Measurements from ENCODE around the gene RNLS. TPM values are rescaled to one million over a fixed set of nuclear protein-coding genes. Genes with fewer than 3 reads are reported as not detected.

The RNLS gene
- total RNA-seq, 2 experiments from 2014 or later, result 0.95 to 2.7 TPM

DNA sequence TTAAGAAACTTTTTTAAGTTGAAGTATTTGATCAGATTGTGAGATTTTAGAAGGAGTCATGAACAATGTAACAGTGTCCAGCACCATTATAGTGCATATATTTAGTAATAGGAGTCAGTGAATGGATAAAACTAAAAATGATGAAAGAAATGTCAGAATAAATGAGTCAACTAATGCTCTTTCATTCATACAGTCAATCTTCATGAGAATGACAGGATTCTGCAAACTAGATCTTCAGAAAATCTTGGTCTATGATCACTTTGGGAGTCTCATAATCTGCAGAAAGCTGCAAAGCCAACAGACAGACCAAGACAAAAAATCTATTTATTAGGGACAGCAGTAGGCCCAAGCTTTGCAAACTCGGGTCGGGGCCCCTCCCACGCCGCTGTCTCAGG, 710 bp downstream of the RNLS start:
- Mint-ChIP-seq H3K9me3 (peaks cover 6% of the 10 kb centered on the region), H3K4me3 (peak overlapping the region; percentile 92), H3K36me3 (ENCODE audit: low read depth) (no peaks in the 10 kb centered on the region), H3K27ac (peak overlapping the region; percentile 54), H3K4me1 (ENCODE audit: low read depth) (peaks cover 14% of the 10 kb centered on the region), H3K27me3 (peaks cover 6% of the 10 kb centered on the region)
- TF ChIP-seq, protein P1, sequence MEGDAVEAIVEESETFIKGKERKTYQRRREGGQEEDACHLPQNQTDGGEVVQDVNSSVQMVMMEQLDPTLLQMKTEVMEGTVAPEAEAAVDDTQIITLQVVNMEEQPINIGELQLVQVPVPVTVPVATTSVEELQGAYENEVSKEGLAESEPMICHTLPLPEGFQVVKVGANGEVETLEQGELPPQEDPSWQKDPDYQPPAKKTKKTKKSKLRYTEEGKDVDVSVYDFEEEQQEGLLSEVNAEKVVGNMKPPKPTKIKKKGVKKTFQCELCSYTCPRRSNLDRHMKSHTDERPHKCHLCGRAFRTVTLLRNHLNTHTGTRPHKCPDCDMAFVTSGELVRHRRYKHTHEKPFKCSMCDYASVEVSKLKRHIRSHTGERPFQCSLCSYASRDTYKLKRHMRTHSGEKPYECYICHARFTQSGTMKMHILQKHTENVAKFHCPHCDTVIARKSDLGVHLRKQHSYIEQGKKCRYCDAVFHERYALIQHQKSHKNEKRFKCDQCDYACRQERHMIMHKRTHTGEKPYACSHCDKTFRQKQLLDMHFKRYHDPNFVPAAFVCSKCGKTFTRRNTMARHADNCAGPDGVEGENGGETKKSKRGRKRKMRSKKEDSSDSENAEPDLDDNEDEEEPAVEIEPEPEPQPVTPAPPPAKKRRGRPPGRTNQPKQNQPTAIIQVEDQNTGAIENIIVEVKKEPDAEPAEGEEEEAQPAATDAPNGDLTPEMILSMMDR (IDR thresholded peaks at IDR 0.05), result no peak
- H3K36me3 ChIP-seq (ENCODE audit: insufficient read depth, low read length), result no peaks in the 10 kb centered on the region
- ChIA-PET POLR2A (interaction anchor here (0.7 to 4.5 kb wide), 13 partner anchors 10 to 787 kb away, joined by 3 to 36 read pairs (median 3); partner anchors contain the start of genes ATAD1, CH25H, KLLN and PTEN), CTCF (interaction anchor here (1.2 to 1.7 kb wide), 4 partner anchors 8 to 20 kb away, joined by 3 to 8 read pairs (median 4); no protein-coding TSS in a partner anchor)
- peak overlapping the region in 1 of 2 donors; percentile 77 for H3K27ac ChIP-seq (ENCODE audit: low read depth in 1 of 2, low read length in 2 of 2)
- H3K9me3 ChIP-seq (ENCODE audit: control insufficient read depth in 1 of 2, insufficient read depth in 1 of 2, low read length in 2 of 2), result no peaks in the 10 kb centered on the region
- no peaks in the 10 kb centered on the region for H3K27me3 ChIP-seq (ENCODE audit: control insufficient read depth in 1 of 2, insufficient read depth in 2 of 2, low read length in 2 of 2)
- ATAC-seq (ENCODE audit: poor library complexity), result no peak
- H3K4me1 ChIP-seq (ENCODE audit: insufficient read depth, low read length), result peaks cover 7% of the 10 kb centered on the region
- intact Hi-C loops (cut with DNase I, micrococcal nuclease), result no loop called here
- H3K4me3 ChIP-seq (ENCODE audit: low read length), result peak overlapping the region; percentile 83
- no peak for DNase-seq

DNA sequence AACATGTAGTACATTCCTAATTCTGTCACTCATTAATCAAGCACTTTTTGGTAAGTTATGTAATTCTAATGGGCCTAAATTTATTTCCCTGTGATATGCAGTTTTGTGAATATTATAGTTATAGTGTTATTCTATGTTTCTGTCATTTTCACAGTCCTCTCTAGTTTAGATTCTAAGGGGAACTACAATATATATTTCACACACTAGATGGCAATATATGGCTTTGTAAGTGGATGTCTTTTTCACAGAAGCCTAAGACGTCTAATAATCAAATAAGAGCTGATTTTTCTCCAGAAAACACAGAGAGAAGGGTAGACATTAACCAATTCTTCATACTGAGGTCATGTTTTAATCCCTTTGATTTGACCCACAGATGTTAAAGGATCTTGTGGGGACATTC, 18.0 kb downstream of the RNLS start:
- Mint-ChIP-seq H3K4me3 (no peak overlapping the region), H3K36me3 (ENCODE audit: low read depth) (no peaks in the 10 kb centered on the region)

DNA sequence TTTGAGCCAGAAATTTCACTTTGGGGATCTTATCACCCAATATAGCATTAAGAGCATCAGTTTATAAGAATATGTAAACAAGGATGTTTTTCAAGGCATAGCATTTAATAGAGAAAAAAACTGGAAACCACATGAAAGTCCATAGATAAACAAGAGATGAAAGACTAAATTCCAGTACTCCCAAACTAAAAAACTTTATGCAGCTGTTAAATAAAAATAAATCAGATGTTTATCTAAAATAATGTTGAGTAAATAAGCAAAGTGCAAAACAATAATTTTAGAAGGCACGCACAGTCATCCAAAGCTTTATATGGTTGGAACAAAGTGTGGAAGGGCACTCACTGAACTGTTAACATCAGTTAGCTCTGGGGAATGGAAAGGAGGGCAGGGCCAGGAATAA, 21.0 kb downstream of the RNLS start:
- ATAC-seq (ENCODE audit: poor library complexity), result no peak
- Mint-ChIP-seq H3K4me3 (no peak overlapping the region), H3K27ac (no peak overlapping the region), H3K27me3 (no peaks in the 10 kb centered on the region), H3K9me3 (no peaks in the 10 kb centered on the region), H3K36me3 (ENCODE audit: low read depth) (no peaks in the 10 kb centered on the region), H3K4me1 (ENCODE audit: low read depth) (no peaks in the 10 kb centered on the region)
- ChIA-PET CTCF (interaction anchor here (1.4 kb wide), 1 partner anchor 20 kb away, joined by 4 read pairs; the partner anchor contains the start of gene RNLS), POLR2A (no interaction called here)
- intact Hi-C loops (cut with DNase I, micrococcal nuclease), result loop anchor here (5.0 to 10.0 kb wide), 3 partner anchors 263 to 653 kb away; no protein-coding TSS in a partner anchor
- no peak for DNase-seq
- TF ChIP-seq, protein P1 (IDR thresholded peaks at IDR 0.05), result no peak
- no peaks in the 10 kb centered on the region for H3K27me3 ChIP-seq (ENCODE audit: control insufficient read depth in 1 of 2, insufficient read depth in 2 of 2, low read length in 2 of 2)
- H3K9me3 ChIP-seq (ENCODE audit: control insufficient read depth in 1 of 2, insufficient read depth in 1 of 2, low read length in 2 of 2), result no peaks in the 10 kb centered on the region
- no peak overlapping the region for H3K4me3 ChIP-seq (ENCODE audit: low read length)
- no peaks in the 10 kb centered on the region for H3K36me3 ChIP-seq (ENCODE audit: insufficient read depth, low read length)
- H3K27ac ChIP-seq (ENCODE audit: low read depth in 1 of 2, low read length in 2 of 2), result no peak overlapping the region
- peaks cover 6% of the 10 kb centered on the region for H3K4me1 ChIP-seq (ENCODE audit: insufficient read depth, low read length)

More for the DNA sequence above, 18.0 kb downstream of the RNLS start:
- CTCF ChIA-PET, result interaction anchor here (1.3 to 1.5 kb wide), 3 partner anchors 14 to 271 kb away, joined by 3 to 4 read pairs (median 3); partner anchors contain the start of gene RNLS
- TF ChIP-seq, protein P1 (IDR thresholded peaks at IDR 0.05), result peak; percentile 26
- Mint-ChIP-seq H3K4me1 (ENCODE audit: low read depth) (no peaks in the 10 kb centered on the region), H3K27ac (no peak overlapping the region), H3K27me3 (no peaks in the 10 kb centered on the region), H3K9me3 (no peaks in the 10 kb centered on the region)
- Histone ChIP-seq H3K4me1 (ENCODE audit: insufficient read depth, low read length) (peaks cover 6% of the 10 kb centered on the region), H3K27me3 (ENCODE audit: control insufficient read depth in 1 of 2, insufficient read depth in 2 of 2, low read length in 2 of 2) (no peaks in the 10 kb centered on the region), H3K4me3 (ENCODE audit: low read length) (no peak overlapping the region), H3K36me3 (ENCODE audit: insufficient read depth, low read length) (no peaks in the 10 kb centered on the region), H3K27ac (ENCODE audit: low read depth in 1 of 2, low read length in 2 of 2) (no peak overlapping the region), H3K9me3 (ENCODE audit: control insufficient read depth in 1 of 2, insufficient read depth in 1 of 2, low read length in 2 of 2) (no peaks in the 10 kb centered on the region)
- intact Hi-C loops (cut with DNase I, micrococcal nuclease), result loop anchor here (1.0 to 10.0 kb wide), 4 partner anchors 260 to 652 kb away; no protein-coding TSS in a partner anchor
- POLR2A ChIA-PET, result interaction anchor here (0.8 to 1.0 kb wide), 2 partner anchors 17 to 315 kb away, joined by 3 read pairs; partner anchors contain the start of gene STAMBPL1
- ATAC-seq (ENCODE audit: poor library complexity), result peak; percentile 58
- DNase-seq, result peak in 3 of 14 experiments; percentile 23 to 30 (median 29)

All from CD4-positive, alpha-beta T cell (primary cell).